Activated CD4-positive, alpha-beta T cell treated with anti-CD3 and anti-CD28 coated beads, Interleukin-2, amount 10 ng/mL, durations not matched to agents 24 days and 14 days (primary cell): ENCODE measurements around the gene PALD1. TPM values are rescaled to one million over a fixed set of nuclear protein-coding genes. Genes with fewer than 3 reads are reported as not detected.
A peak's percentile ranks its signal among the peaks of the same experiment; 100 is the strongest.
"Not testable (repeated sequence)": the region's sequence is repeated elsewhere in the genome, so short reads cannot be mapped to it uniquely, and the experiment has no call there.

Experiments
- DNase-seq: peaks from one replicate; pipeline ENCODE4 v3.0.0; 2022
- H3K27ac Mint-ChIP-seq: one replicate; pipeline ENCODE4 v1.8.0; 2022; ENCODE audit warnings: mild to moderate bottlenecking, mixed read lengths
- H3K27me3 Mint-ChIP-seq: one replicate; pipeline ENCODE4 v1.8.0; 2022; ENCODE audit warnings: mixed read lengths
- H3K36me3 Mint-ChIP-seq: one replicate; pipeline ENCODE4 v1.8.0; 2022; ENCODE audit warnings: low read depth, mild to moderate bottlenecking, mixed read lengths
- H3K4me1 Mint-ChIP-seq: one replicate; pipeline ENCODE4 v1.8.0; 2021; ENCODE audit warnings: mixed read lengths
- H3K4me3 Mint-ChIP-seq: one replicate; pipeline ENCODE4 v1.8.0; 2022; ENCODE audit warnings: mild to moderate bottlenecking, moderate library complexity, mixed read lengths
- H3K9me3 Mint-ChIP-seq: one replicate; pipeline ENCODE4 v1.8.0; 2021; ENCODE audit warnings: mixed read lengths
- intact Hi-C: fragments of 100-400 bp; cut with micrococcal nuclease; formaldehyde crosslinking; loops from one replicate; pipeline ENCODE4 v1.15.1; 2023
- total RNA-seq: library from RNA; stranded (reverse); gene quantifications from 2 replicates; pipeline ENCODE4 v1.2.3, GENCODE V29; 2022

PALD1 gene
- total RNA-seq, 1 donor from 2014 or later: 1.9 TPM

DNA sequence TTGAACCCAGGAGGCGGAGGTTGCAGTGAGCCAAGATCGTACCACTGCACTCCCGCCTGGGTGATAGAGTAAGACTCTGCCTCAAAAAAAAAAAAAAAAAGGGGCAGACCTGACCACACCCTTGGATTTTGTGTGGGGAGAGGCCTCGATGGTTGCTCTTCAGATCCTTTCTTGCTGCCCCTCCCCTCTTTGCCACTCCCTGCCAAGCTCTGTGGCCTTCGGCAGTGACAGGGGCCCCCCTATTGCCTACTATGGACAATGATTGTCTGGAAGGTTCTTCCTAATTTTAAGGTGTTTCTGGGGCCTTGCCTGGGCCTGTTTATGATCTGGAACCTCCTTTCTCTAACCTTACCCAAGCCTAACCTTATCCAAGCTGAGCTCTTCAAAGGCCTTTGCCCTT, 123.2 kb downstream of the PALD1 start:
- Mint-ChIP-seq H3K4me1 (peaks cover 35% of the 10 kb centered on the region), H3K9me3 (no peaks in the 10 kb centered on the region), H3K36me3 (peaks cover 39% of the 10 kb centered on the region)

DNA sequence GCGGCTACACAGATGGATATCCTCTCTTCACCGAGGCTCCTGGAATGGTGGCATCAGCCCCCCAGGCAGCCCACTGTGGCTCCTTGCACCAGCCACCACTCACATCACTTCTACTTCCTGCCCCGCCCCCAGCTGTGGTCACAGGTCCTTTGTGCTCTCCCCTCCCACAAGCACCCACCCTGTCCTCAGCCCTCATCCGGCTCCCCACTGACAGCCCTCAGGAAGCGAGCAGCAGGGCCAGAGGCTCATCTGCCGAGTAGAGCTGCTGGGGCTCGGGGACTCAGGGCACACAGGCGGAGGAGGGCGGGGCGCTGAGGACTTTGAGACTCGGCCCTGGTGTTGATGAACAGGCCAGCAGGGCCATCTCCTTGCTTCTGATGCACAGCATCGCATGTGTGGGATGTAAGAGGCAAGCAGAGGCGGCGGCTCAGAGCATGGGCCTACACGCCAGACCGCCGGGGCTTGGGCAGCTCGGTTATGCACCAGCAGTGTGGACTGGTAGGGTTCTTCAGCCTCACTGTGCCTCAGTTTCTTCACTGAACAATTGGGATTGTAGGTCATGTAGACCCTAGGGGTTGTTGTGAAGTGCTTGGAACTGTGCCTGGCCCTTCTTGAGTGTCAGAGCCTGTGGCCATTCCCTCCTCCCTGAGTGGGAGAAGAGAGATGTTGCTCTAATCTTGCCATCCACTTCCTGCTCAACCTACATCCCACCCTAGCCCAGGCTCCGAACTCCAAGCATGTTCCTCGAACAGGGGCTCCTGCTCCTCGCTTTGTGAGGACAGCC, 124.3 kb downstream of the PALD1 start, which contains the start of gene PRF1:
TSS of gene PRF1 (minus strand) at position 77 of the 784 bp plus-strand sequence. CDS start 1,839 bp downstream, outside the sequence.
- peaks cover 31% of the 10 kb centered on the region for H3K36me3 Mint-ChIP-seq
- peaks cover 2% of the 10 kb centered on the region for H3K27me3 Mint-ChIP-seq
- intact Hi-C loops: loop anchor here (1.0 to 5.0 kb wide), 4 partner anchors 14 to 46 kb away; no protein-coding TSS in a partner anchor
- peaks cover 5% of the 10 kb centered on the region for H3K9me3 Mint-ChIP-seq
- H3K27ac Mint-ChIP-seq: peak within 1 kb of the TSS; percentile 88
- peak within 1 kb of the TSS; percentile 85 for H3K4me3 Mint-ChIP-seq
- DNase-seq: peak; percentile 94
- peaks cover 34% of the 10 kb centered on the region for H3K4me1 Mint-ChIP-seq

More for the DNA sequence above, 123.2 kb downstream of the PALD1 start:
- H3K27me3 Mint-ChIP-seq: no peaks in the 10 kb centered on the region
- peak overlapping the region; percentile 85 for H3K4me3 Mint-ChIP-seq
- H3K27ac Mint-ChIP-seq: peak overlapping the region; percentile 88
- intact Hi-C loops: loop anchor here (1.0 to 5.0 kb wide), 4 partner anchors 13 to 44 kb away; no protein-coding TSS in a partner anchor
- peak; percentile 66 for DNase-seq

DNA sequence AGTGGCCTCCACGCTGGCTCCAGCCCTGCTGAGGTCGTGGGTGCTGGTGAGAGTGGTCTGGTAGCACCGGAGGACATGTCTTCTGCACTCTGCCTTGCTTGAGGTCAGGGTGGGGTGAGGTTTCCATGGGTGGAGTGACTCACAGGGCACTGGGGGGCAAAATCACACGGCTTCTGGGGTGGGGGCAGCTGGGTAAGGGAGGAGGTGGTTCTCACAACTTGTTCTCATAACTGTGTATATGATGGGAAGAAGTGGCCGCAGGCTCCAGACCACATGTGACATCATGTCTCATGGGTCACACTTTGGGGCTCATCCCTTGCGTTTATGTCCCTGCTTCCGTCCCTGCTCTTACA, 124.9 kb downstream of the PALD1 start:
- DNase-seq: peak; percentile 66
- peak overlapping the region; percentile 85 for H3K4me3 Mint-ChIP-seq
- H3K27ac Mint-ChIP-seq: peak overlapping the region; percentile 88
- peaks cover 34% of the 10 kb centered on the region for H3K4me1 Mint-ChIP-seq
- H3K27me3 Mint-ChIP-seq: peaks cover 2% of the 10 kb centered on the region
- H3K9me3 Mint-ChIP-seq: peaks cover 5% of the 10 kb centered on the region
- intact Hi-C loops: loop anchor here (2.0 to 5.0 kb wide), 3 partner anchors 15 to 46 kb away; no protein-coding TSS in a partner anchor
- H3K36me3 Mint-ChIP-seq: peaks cover 27% of the 10 kb centered on the region

DNA sequence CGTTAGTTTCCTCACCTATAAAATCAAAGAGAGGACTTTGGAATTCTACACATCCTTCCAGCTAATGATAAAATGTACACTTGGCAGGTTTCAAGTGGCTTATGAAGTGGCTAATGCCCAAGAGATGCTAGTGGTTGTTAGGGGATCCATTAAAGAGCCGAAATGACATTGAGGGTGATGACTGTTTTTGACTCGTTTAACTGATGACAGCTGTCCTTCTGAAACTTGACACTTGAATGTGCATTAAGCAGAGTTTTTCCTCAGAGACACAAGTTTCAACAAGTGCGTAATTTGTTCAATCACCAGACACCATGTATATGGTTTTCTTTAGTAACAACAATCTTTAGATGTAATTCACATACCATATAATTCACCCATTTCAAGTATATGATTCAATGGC, 125.5 kb downstream of the PALD1 start:
- H3K9me3 Mint-ChIP-seq: peaks cover 5% of the 10 kb centered on the region
- H3K27ac Mint-ChIP-seq: peak overlapping the region; percentile 78
- peaks cover 21% of the 10 kb centered on the region for H3K36me3 Mint-ChIP-seq
- no peak overlapping the region for H3K4me3 Mint-ChIP-seq
- peaks cover 2% of the 10 kb centered on the region for H3K27me3 Mint-ChIP-seq
- DNase-seq: peak; percentile 48
- intact Hi-C loops: loop anchor here (5.0 kb wide), 1 partner anchor 47 kb away; no protein-coding TSS in a partner anchor
- peaks cover 34% of the 10 kb centered on the region for H3K4me1 Mint-ChIP-seq

DNA sequence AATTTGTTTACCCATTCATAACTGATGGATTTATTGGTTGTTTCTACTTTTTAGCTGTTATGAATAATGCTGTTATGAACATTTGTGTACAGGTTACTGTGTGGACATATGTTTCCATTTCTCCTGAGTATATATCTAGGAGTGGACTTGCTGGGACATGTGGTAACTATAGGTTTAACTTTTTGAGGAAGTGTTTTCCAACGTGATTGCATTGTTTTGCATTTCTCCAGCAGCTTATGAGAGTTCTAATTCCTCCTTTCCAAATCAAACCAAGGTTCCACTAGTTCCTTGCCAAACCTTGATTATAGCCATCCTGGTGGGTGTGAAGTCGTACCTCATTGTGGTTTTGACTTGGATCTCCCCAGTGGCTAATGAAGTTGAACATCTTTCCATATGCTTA, 126.6 kb downstream of the PALD1 start:
- Mint-ChIP-seq H3K4me1 (peaks cover 31% of the 10 kb centered on the region), H3K27ac (no peak overlapping the region)
- intact Hi-C loops: no loop called here

DNA sequence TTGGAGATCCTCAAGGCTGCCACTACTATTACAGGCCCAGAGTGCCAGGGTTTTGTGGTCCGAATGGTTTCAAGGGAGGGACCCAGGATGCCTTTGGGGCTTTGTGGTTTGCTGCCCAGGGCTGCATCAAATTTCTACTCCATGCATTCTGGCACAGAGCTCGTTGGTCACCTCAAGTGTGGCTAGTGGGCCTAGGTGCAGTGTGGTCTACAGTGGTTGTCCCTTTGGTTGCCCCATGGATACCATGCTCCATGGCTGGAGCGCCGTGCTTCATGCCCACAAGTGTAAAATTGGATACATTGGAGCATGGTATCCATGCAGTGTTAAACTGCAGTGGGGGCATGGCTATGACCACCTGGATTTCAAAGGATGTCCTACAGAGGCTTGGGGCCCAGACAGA, 129.4 kb downstream of the PALD1 start:
- Mint-ChIP-seq H3K27me3 (peaks cover 2% of the 10 kb centered on the region), H3K36me3 (peaks cover 4% of the 10 kb centered on the region), H3K9me3 (peaks cover 5% of the 10 kb centered on the region), H3K4me3 (no peak overlapping the region), H3K27ac (no peak overlapping the region), H3K4me1 (peaks cover 28% of the 10 kb centered on the region)
- intact Hi-C loops: no loop called here
- DNase-seq: no peak

More for the DNA sequence above, 126.6 kb downstream of the PALD1 start:
- H3K36me3 Mint-ChIP-seq: peaks cover 13% of the 10 kb centered on the region
- H3K9me3 Mint-ChIP-seq: peaks cover 5% of the 10 kb centered on the region
- peaks cover 2% of the 10 kb centered on the region for H3K27me3 Mint-ChIP-seq
- DNase-seq: peak; percentile 17
- no peak overlapping the region for H3K4me3 Mint-ChIP-seq

- no peak for DNase-seq
- intact Hi-C loops: loop anchor here (1.0 kb wide), 1 partner anchor 36 kb away; no protein-coding TSS in a partner anchor
- Mint-ChIP-seq H3K4me3 (no peak overlapping the region), H3K9me3 (peaks cover 11% of the 10 kb centered on the region), H3K27me3 (no peaks in the 10 kb centered on the region), H3K4me1 (peaks cover 53% of the 10 kb centered on the region), H3K27ac (peak overlapping the region; percentile 71), H3K36me3 (peaks cover 3% of the 10 kb centered on the region)
Measured at GRCh38 chr10:70613941-70614340, 135.4 kb downstream of the PALD1 start.

GRCh38 chr10:70614364-70614763, 135.8 kb downstream of the PALD1 start:
- not testable (repeated sequence) for DNase-seq, H3K36me3 Mint-ChIP-seq, H3K27me3 Mint-ChIP-seq, H3K4me3 Mint-ChIP-seq
- H3K27ac Mint-ChIP-seq: peak overlapping the region; percentile 71
- intact Hi-C loops: loop anchor here (1.0 kb wide), 1 partner anchor 36 kb away; no protein-coding TSS in a partner anchor
- H3K9me3 Mint-ChIP-seq: peaks cover 11% of the 10 kb centered on the region
- H3K4me1 Mint-ChIP-seq: peaks cover 57% of the 10 kb centered on the region

DNA sequence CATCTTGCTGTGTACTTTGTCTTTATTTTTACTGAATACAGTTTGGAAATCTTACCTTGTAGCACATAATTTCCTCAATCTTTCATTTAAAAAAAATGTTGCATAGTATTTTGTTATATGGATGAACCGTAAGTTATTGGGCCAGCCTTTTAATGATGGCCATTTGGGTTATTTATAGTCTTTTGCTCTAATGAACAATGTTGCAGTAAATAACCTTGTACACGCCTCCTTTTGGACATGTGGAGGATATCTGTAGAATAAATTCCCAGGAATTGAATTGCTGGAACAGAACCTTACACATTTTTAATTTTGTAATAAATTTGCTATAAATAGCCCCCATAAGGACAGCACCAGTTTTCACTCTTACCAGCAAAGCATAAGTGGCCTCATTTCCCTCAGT, 136.6 kb downstream of the PALD1 start:
- DNase-seq: no peak
- Mint-ChIP-seq H3K9me3 (peaks cover 11% of the 10 kb centered on the region), H3K27me3 (no peaks in the 10 kb centered on the region), H3K4me1 (peaks cover 56% of the 10 kb centered on the region), H3K36me3 (peaks cover 10% of the 10 kb centered on the region), H3K4me3 (no peak overlapping the region), H3K27ac (no peak overlapping the region)
- intact Hi-C loops: no loop called here

DNA sequence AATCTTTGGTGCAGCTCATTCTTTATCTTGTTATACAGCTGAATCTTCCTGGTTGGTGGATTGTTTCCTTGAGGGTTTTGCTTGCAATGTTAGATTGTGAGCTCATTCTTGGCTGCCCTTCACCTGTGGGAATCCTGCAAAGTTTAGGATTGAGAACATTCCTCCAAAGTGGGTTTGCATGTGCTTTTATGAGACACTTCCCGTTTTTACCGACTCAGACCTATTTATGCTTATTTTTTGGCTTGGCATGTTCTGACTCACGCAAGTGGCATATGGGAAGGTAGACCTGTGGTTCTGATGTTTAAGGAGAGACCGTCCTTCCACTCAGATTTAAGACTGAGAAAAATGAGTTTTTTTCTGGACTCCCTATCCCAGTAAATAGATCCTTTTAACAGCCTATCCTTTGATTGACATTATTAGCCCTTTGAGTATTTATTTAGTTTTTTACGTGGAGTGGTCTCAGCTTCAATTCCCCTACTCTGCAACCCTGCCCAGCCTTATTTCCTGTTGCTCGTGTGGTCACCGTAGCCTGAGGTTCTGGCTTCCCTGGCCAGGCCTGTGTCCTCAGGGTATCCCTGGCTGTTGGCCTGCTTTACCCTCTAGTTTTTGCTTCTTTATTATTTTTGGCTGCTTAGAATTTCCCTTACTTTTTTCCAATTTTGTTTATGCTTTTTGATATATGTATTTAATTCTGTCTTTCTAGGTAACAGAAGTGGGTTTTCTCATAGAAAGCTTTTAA, 137.4 kb downstream of the PALD1 start:
- Mint-ChIP-seq H3K4me3 (no peak overlapping the region), H3K4me1 (peaks cover 51% of the 10 kb centered on the region), H3K9me3 (peaks cover 11% of the 10 kb centered on the region), H3K36me3 (peaks cover 10% of the 10 kb centered on the region), H3K27me3 (no peaks in the 10 kb centered on the region), H3K27ac (no peak overlapping the region)
- DNase-seq: no peak
- intact Hi-C loops: no loop called here

- Mint-ChIP-seq H3K27me3 (no peaks in the 10 kb centered on the region), H3K4me1 (peaks cover 50% of the 10 kb centered on the region), H3K27ac (peak overlapping the region; percentile 59), H3K9me3 (peaks cover 11% of the 10 kb centered on the region), H3K36me3 (peaks cover 10% of the 10 kb centered on the region), H3K4me3 (no peak overlapping the region)
- DNase-seq: no peak
- intact Hi-C loops: no loop called here
Measured at GRCh38 chr10:70616761-70617160, 138.2 kb downstream of the PALD1 start.
